Pancreas (tissue), 10 donors: ENCODE results near the gene CES2. TPM values are rescaled to one million over a fixed set of nuclear protein-coding genes. Genes with fewer than 3 reads are reported as not detected.
A peak's percentile ranks its signal among the peaks of the same experiment; 100 is the strongest.

Experiments
- ATAC-seq, 4 donors: fragments of 200-7000 bp; cut with Tn5 transposase; one replicate each; pipeline versions ENCODE4 v1.8.0 to v1.9.1; 2020; ENCODE audit warnings: mild to moderate bottlenecking in 4 of 4, moderate library complexity in 4 of 4
- DNase-seq, 6 donors: peaks; one replicate each; pipeline ENCODE4 v3.0.0-alpha.2; 2020
- FAIRE-seq: peaks from 2 replicates; lab custom pipeline; 2012; peaks lifted over from hg19 to GRCh38; lab: Jason Lieb, UNC
- H3K27ac ChIP-seq, 4 donors: fragments of 200-600 bp; sonication (generic); 1 replicate in 3 of 4; 2 replicates in 1 of 4; pipeline versions ENCODE4 v1.5.0 to v1.8.0; 2020
- H3K27me3 ChIP-seq, 4 donors: fragments of 200-600 bp; one replicate each; pipeline ENCODE4 v1.8.0; 2021
- H3K36me3 ChIP-seq, 3 donors: fragments of 200-600 bp; sonication (generic) in 1 of 3; one replicate each; pipeline versions ENCODE4 v1.5.0 to v1.8.0; 2020 to 2021
- H3K4me1 ChIP-seq, 3 donors: fragments of 200-600 bp; one replicate each; pipeline ENCODE4 v1.8.0; 2021
- H3K4me3 ChIP-seq, 4 donors: fragments of 200-600 bp; sonication (generic) in 2 of 4; one replicate each; pipeline versions ENCODE4 v1.5.0 to v1.8.0; 2020 to 2021
- H3K9me3 ChIP-seq, 4 donors: fragments of 200-600 bp; one replicate each; pipeline ENCODE4 v1.8.0; 2021
- WGBS, 2 donors: extraction: QIAGEN DNeasy Blood & Tissue Kit; methylation state at CpG; one replicate each; pipeline ENCODE4 v1.1.7; 2013; 5-methylcytosine and 5-hydroxymethylcytosine counted together
- intact Hi-C, 3 donors: fragments of 100-400 bp; cut with DNase I; formaldehyde crosslinking; loops; one replicate each; pipeline versions ENCODE4 v1.11.1 to v1.14.2; 2022
- polyA plus RNA-seq, 2 donors: library from polyadenylated mRNA; stranded (reverse); fragments of 200-250 nt; gene quantifications; one replicate each; pipeline ENCODE4 v1.2.3, GENCODE V29; 2013
- total RNA-seq, 6 donors: library from RNA; stranded (reverse); fragmentation: NEBNext Ultra II Directional in 4 of 6; extraction: Animal tissue kit (Norgen Biotek cat#: 25700) in 4 of 6; gene quantifications; one replicate each; pipeline versions ENCODE4 v1.2.1 to v1.2.4, GENCODE V29; 2021 to 2023
- TF ChIP-seq, protein P1 (sequence below), 4 donors: fragments of 200-600 bp; sonication (generic) in 3 of 4; IDR thresholded peaks; one replicate each; pipeline versions ENCODE4 v1.5.0 to v1.8.0; 2021; ENCODE audit warnings: antibody characterized with exemption in 4 of 4
- donor health status: healthy with polysubstance abuse.
- donor health status: DM: no; HTN: no; CAD: no; lungs with moderate emphysema.
- donor health status: DM: no; HTN: no; CAD: no.
- donor health status: control.
- donor health status: control.
- donor health status: Bipolar disorder and iron deficiency.
- donor health status: DM: yes; HTN: yes; CAD: no.
- donor health status: DM: no; HTN: no; CAD: no.
- donor health status: DM: no; HTN: no; CAD: no.
- donor health status: DM: yes; HTN: yes; CAD: no.

The CES2 gene
- total and polyA plus RNA-seq, 8 donors: 14.3 to 23.1 (median 17.3) TPM

DNA sequence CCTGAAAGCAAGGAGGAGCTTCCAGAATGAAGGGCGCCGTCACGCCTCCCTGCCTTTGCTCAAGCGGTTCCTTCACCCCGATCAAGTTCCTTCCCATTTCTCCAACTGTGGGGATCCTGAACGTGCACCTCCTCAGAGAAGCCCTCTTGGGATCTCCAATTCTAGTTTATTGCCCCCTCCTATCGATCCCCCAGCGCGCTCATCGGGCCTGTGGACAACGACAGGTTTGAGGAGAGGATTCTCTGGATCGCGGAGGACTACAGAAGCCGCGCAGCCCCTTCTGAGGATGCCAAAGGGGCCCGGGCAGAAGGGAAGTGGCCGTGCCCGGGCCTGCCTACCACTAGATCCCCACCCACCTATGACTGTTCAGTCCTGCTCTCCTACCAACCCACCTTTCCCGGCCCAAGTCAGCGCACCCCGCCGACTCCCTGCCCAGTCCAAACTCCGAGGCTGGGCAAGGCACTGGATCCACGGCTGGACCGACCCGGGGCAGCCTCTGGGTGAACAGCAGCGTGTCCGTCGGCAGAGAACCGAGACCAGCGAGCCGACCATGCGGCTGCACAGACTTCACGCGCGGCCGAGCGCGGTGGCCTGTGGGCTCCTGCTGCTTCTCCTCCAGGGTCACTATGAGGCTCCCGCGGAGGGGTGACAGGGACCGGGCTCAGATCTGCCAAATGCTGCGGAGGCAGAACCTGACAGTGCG lies 13.0 kb downstream of the CES2 start:
- no peak overlapping the region for H3K27ac ChIP-seq
- peak in 2 of 6 donors; percentile 72 to 86 for DNase-seq
- 2% methylated on average over 44 of the region's 44 CpGs for WGBS, 2 donors
- H3K27me3 ChIP-seq: no peaks in the 10 kb centered on the region
- H3K4me3 ChIP-seq: peak overlapping the region; percentile 15 to 52 (median 36)
- intact Hi-C loops: no loop called here
- peaks cover 0 to 4% (median 0%) of the 10 kb centered on the region in 3 donors for H3K36me3 ChIP-seq
- no peak for FAIRE-seq
- TF ChIP-seq, protein P1, sequence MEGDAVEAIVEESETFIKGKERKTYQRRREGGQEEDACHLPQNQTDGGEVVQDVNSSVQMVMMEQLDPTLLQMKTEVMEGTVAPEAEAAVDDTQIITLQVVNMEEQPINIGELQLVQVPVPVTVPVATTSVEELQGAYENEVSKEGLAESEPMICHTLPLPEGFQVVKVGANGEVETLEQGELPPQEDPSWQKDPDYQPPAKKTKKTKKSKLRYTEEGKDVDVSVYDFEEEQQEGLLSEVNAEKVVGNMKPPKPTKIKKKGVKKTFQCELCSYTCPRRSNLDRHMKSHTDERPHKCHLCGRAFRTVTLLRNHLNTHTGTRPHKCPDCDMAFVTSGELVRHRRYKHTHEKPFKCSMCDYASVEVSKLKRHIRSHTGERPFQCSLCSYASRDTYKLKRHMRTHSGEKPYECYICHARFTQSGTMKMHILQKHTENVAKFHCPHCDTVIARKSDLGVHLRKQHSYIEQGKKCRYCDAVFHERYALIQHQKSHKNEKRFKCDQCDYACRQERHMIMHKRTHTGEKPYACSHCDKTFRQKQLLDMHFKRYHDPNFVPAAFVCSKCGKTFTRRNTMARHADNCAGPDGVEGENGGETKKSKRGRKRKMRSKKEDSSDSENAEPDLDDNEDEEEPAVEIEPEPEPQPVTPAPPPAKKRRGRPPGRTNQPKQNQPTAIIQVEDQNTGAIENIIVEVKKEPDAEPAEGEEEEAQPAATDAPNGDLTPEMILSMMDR (IDR thresholded peaks at IDR 0.05): no peak
- H3K9me3 ChIP-seq: no peaks in the 10 kb centered on the region
- peaks cover 0 to 5% (median 0%) of the 10 kb centered on the region in 3 donors for H3K4me1 ChIP-seq
- peak; percentile 28 to 43 (median 42) for ATAC-seq

DNA sequence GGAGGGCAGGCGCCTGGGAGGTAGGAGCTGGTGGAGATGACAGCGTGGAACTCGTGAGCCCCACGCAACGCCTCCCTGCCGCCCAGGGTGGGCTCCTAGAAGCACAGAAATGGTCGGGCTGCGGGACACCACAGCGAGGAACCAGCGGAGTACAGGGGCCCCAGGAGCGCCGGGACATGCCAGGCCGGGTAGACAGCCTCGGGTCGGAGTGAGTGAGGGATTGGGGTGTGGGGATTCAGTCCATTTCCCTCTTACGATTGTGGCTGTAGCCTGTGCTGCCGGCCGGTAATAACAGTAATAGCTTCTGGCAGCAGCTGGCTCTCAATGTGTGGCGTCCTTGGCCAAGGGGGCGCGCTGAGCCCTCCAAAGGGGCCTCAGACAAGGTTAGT lies 13.5 kb downstream of the CES2 start:
- 33 to 43% methylated on average over 19 to 21 of the region's 21 CpGs for WGBS, 2 donors
- intact Hi-C loops: no loop called here
- H3K36me3 ChIP-seq: no peaks in the 10 kb centered on the region
- H3K27ac ChIP-seq: no peak overlapping the region
- H3K4me3 ChIP-seq: peak overlapping the region in 2 of 4 donors; percentile 40 to 52
- TF ChIP-seq, protein P1 (IDR thresholded peaks at IDR 0.05): no peak
- ATAC-seq: peak in 1 of 4 donors; percentile 2
- no peaks in the 10 kb centered on the region for H3K9me3 ChIP-seq
- no peaks in the 10 kb centered on the region for H3K27me3 ChIP-seq
- no peak for FAIRE-seq
- no peak for DNase-seq
- peaks cover 0 to 5% (median 0%) of the 10 kb centered on the region in 3 donors for H3K4me1 ChIP-seq

DNA sequence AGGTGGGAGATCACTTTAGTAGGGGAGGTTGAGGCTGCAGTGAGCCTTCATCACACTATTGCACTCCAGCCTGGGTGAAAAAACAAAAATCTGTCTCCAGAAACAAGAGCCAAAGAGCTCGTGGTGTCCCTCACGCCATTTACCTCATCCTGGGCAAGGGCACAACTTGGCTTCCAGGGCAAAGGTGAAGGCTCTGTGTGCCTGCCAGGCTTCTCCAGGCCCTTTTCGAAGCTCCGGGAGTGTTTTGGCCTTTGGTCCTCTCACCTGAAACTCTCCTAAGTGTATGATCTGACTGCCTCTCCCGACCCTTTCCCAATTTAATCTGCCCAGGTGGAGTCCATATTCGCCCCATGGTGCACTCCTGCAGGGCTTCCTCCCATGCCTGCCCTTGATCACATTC lies 14.2 kb downstream of the CES2 start:
- intact Hi-C loops: no loop called here
- no peak overlapping the region for H3K27ac ChIP-seq
- peaks cover 0 to 5% (median 0%) of the 10 kb centered on the region in 3 donors for H3K4me1 ChIP-seq
- TF ChIP-seq, protein P1 (IDR thresholded peaks at IDR 0.05): no peak
- H3K4me3 ChIP-seq: no peak overlapping the region
- H3K9me3 ChIP-seq: no peaks in the 10 kb centered on the region
- H3K36me3 ChIP-seq: no peaks in the 10 kb centered on the region
- no peaks in the 10 kb centered on the region for H3K27me3 ChIP-seq
- 66 to 76% methylated on average over 6 of the region's 6 CpGs for WGBS, 2 donors
- ATAC-seq (no peak), FAIRE-seq (no peak), DNase-seq (peak in 1 of 6 donors; percentile 13)

DNA sequence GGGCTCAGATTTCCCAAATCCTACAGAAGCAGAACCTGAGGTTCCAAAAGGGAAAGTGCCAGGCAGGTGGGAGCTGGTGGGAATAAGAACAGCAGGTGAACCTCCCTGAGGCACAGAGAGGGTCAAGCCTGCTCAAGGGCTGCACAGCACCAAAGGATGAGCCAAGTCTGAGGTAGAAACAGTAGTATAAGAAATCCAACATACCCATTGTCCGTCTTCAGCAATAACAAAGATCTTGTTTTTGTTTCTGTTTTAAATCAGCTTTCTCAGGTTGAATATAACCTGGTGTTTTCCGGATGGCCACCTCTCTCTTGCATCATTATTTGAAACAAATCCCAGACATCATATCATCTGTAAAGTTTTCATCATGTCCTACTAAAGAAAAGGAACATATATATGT lies 15.1 kb downstream of the CES2 start:
- Histone ChIP-seq H3K4me3 (no peak overlapping the region), H3K27me3 (no peaks in the 10 kb centered on the region), H3K4me1 (peaks cover 0 to 5% (median 0%) of the 10 kb centered on the region in 3 donors), H3K36me3 (no peaks in the 10 kb centered on the region), H3K27ac (no peak overlapping the region), H3K9me3 (no peaks in the 10 kb centered on the region)
- no peak for DNase-seq
- intact Hi-C loops: loop anchor here in 1 of 3 donors (10.0 kb wide), 1 partner anchor 46 kb away; no protein-coding TSS in a partner anchor
- ATAC-seq: no peak
- TF ChIP-seq, protein P1 (IDR thresholded peaks at IDR 0.05): no peak
- 63 to 83% methylated on average over 2 of the region's 2 CpGs for WGBS, 2 donors
- no peak for FAIRE-seq
